ENCODE measurements around the gene FAM117B. TPM values are rescaled to one million over a fixed set of nuclear protein-coding genes. Genes with fewer than 3 reads are reported as not detected.

FAM117B gene
- total and polyA plus RNA-seq, 2 of the 8 experiments (the other 6 are each of a cell fraction or from before 2014, with no cell fraction given), result 3.9 to 22.6 TPM

DNA sequence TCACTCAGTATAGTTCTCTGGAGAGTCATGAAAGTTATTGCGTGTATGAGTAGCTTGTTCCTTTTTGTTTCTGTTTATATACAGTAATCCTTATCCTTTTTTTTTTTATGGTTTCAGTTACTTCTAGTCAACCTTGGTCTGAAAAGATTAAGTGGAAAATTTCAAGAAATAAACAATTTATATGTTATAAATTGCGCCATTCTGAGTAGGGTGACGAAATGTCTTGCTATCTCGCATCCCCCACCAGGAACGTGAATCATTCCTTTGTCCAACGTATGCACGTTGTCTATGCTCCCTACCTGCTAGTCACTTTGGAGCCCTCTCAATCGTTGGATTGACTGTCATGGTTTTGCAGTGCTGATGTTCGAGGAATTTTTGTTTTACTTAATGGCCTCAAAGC lies 60.4 kb downstream of the FAM117B start:
- H3K18ac ChIP-seq (ENCODE audit: extremely low read depth, low read length), result no peak overlapping the region
- H3K4me2 ChIP-seq (ENCODE audit: insufficient read depth in 1 of 2, low read depth in 2 of 2, low read length in 2 of 2), result no peak overlapping the region
- no peaks in the 10 kb centered on the region for H3K79me1 ChIP-seq (ENCODE audit: low read depth, low read length)
- ChIA-PET CTCF (ENCODE audit: partially characterized antibody) (no interaction called here), POLR2A (ENCODE audit: partially characterized antibody) (no interaction called here)
- no peak overlapping the region for H2BK12ac ChIP-seq (ENCODE audit: low read depth, low read length)
- WGBS, 2 experiments (ENCODE audit: extremely low coverage in 1 of 2, insufficient coverage in 1 of 2, insufficient read length in 1 of 2, insufficient replicate concordance in 2 of 2, low coverage in 1 of 2, low lambda C conversion rate in 2 of 2, missing lambda C conversion rate in 1 of 2), result 92% methylated on average over 9 of the region's 9 CpGs; no CpG with 5 or more reads in 1 of the 2 experiments
- no peak overlapping the region for H3K4ac ChIP-seq (replicated peaks; ENCODE audit: insufficient read length, low read depth, low read length)
- no peak overlapping the region for H4K8ac ChIP-seq (ENCODE audit: extremely low read depth, insufficient read depth, low read length)
- H4K91ac ChIP-seq (replicated peaks; ENCODE audit: insufficient read length, low read length), result no peak overlapping the region
- H3K9ac ChIP-seq (replicated peaks in 1 of 4; ENCODE audit: extremely low read depth in 1 of 4, low read depth in 3 of 4, low read length in 3 of 4), result no peak overlapping the region
- no peak overlapping the region for H2AK5ac ChIP-seq (ENCODE audit: low read depth, low read length)
- H3K79me2 ChIP-seq (ENCODE audit: control insufficient read depth in 1 of 2, insufficient read depth in 2 of 2, low read length in 2 of 2), result peaks cover 0 to 33% of the 10 kb centered on the region in 2 experiments; a peak in 2 of 4 replicates
- H2BK5ac ChIP-seq (ENCODE audit: low read depth, low read length), result no peak overlapping the region
- H2BK20ac ChIP-seq (ENCODE audit: low read length), result no peak overlapping the region
- H2BK15ac ChIP-seq (ENCODE audit: low read length), result no peak overlapping the region
- H3K27ac ChIP-seq (ENCODE audit: low read depth, low read length), result no peak overlapping the region
- no peak overlapping the region for H3K4me3 ChIP-seq (ENCODE audit: extremely low read depth in 1 of 4, insufficient read depth in 2 of 4, low read depth in 3 of 4, low read length in 4 of 4)
- H4K5ac ChIP-seq (ENCODE audit: insufficient read length, low read depth, low read length), result no peak overlapping the region
- no peak overlapping the region for H3K23ac ChIP-seq (ENCODE audit: insufficient read length)
- no peak for FAIRE-seq
- H3K27me3 ChIP-seq (replicated peaks in 1 of 4; ENCODE audit: control insufficient read depth in 3 of 4, extremely low read depth in 1 of 4, insufficient read depth in 3 of 4, low read length in 3 of 4), result no peaks in the 10 kb centered on the region
- H2AFZ ChIP-seq (ENCODE audit: low read length), result no peak overlapping the region
- H3K23me2 ChIP-seq (ENCODE audit: low read depth, low read length), result no peaks in the 10 kb centered on the region; the same call in 1 of the 2 replicates
- no peaks in the 10 kb centered on the region for H3K4me1 ChIP-seq (replicated peaks in 1 of 4; ENCODE audit: control insufficient read depth in 3 of 4, insufficient read depth in 4 of 4, low read length in 3 of 4)
- DNase-seq (ENCODE audit: low read depth in 1 of 2, low spot score in 2 of 2), result no peak
- peaks cover 0 to 16% (median 5%) of the 10 kb centered on the region in 4 experiments; a peak in 3 of 8 replicates for H3K36me3 ChIP-seq (ENCODE audit: control insufficient read depth in 2 of 4, insufficient read depth in 4 of 4, low read length in 3 of 4)
- no peak overlapping the region for H3K56ac ChIP-seq (replicated peaks; ENCODE audit: insufficient read length, low read depth, low read length)
- no peaks in the 10 kb centered on the region for H3K9me3 ChIP-seq (ENCODE audit: insufficient read depth in 2 of 2, low read depth in 1 of 2, low read length in 1 of 2)
- peaks cover 0 to 2% of the 10 kb centered on the region in 2 experiments for H4K20me1 ChIP-seq (replicated peaks in 1 of 2; ENCODE audit: control insufficient read depth in 1 of 2, insufficient read depth in 2 of 2, low read length in 2 of 2)
- H3K14ac ChIP-seq (ENCODE audit: insufficient read length), result no peak overlapping the region
- H2BK120ac ChIP-seq (replicated peaks; ENCODE audit: low read depth, low read length), result no peak overlapping the region
- no peak for TF ChIP-seq CHD2 (IDR thresholded peaks at IDR 0.05; ENCODE audit: low read length)
- TF ChIP-seq BCL11A (IDR thresholded peaks at IDR 0.05; ENCODE audit: low read depth in 2 of 2, low read length in 2 of 2), result no peak
- TF ChIP-seq SRF (IDR thresholded peaks at IDR 0.05; ENCODE audit: low read depth, low read length), result no peak
- TF ChIP-seq JUND (IDR thresholded peaks at IDR 0.05; ENCODE audit: low read length), result no peak
- no peak for TF ChIP-seq MAFK (IDR thresholded peaks at IDR 0.05; ENCODE audit: low read depth, low read length)
- TF ChIP-seq SUZ12 (IDR thresholded peaks at IDR 0.05; ENCODE audit: low read length), result no peak
- no peak for TF ChIP-seq SAP30 (IDR thresholded peaks at IDR 0.05; ENCODE audit: insufficient read depth, insufficient replicate concordance, low read length)
- TF ChIP-seq, protein P1, sequence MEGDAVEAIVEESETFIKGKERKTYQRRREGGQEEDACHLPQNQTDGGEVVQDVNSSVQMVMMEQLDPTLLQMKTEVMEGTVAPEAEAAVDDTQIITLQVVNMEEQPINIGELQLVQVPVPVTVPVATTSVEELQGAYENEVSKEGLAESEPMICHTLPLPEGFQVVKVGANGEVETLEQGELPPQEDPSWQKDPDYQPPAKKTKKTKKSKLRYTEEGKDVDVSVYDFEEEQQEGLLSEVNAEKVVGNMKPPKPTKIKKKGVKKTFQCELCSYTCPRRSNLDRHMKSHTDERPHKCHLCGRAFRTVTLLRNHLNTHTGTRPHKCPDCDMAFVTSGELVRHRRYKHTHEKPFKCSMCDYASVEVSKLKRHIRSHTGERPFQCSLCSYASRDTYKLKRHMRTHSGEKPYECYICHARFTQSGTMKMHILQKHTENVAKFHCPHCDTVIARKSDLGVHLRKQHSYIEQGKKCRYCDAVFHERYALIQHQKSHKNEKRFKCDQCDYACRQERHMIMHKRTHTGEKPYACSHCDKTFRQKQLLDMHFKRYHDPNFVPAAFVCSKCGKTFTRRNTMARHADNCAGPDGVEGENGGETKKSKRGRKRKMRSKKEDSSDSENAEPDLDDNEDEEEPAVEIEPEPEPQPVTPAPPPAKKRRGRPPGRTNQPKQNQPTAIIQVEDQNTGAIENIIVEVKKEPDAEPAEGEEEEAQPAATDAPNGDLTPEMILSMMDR (IDR thresholded peaks at IDR 0.05; ENCODE audit: control extremely low read depth in 1 of 3, insufficient read depth in 1 of 3, low read depth in 1 of 3, low read length in 3 of 3), result no peak
- no peak for TF ChIP-seq KDM1A (IDR thresholded peaks at IDR 0.05; ENCODE audit: borderline replicate concordance, low read length)
- TF ChIP-seq SIN3A (conservative IDR thresholded peaks at IDR 0.05 in 1 of 2, IDR thresholded peaks at IDR 0.05 in 1 of 2; ENCODE audit: low read depth in 1 of 2, low read length in 2 of 2), result no peak
- TF ChIP-seq GABPA (IDR thresholded peaks at IDR 0.05; ENCODE audit: borderline replicate concordance, insufficient read depth, low read length), result no peak
- TF ChIP-seq KDM4A (IDR thresholded peaks at IDR 0.05; ENCODE audit: low read depth, low read length, severe bottlenecking), result no peak

Data from H1 (cell line).